Adrenal gland (tissue), 12 donors: ENCODE data around the gene BPIFB2. TPM values are rescaled to one million over a fixed set of nuclear protein-coding genes. Genes with fewer than 3 reads are reported as not detected.
"Not testable (repeated sequence)": the region's sequence is repeated elsewhere in the genome, so short reads cannot be mapped to it uniquely, and the experiment has no call there.

Source experiments
- DNase-seq, 7 donors: peaks; one replicate each; pipeline ENCODE4 v3.0.0-alpha.2; 2019 to 2020
- H3K27ac ChIP-seq, 5 donors: fragments of 200-600 bp; sonication (generic) in 4 of 5; 1 replicate in 3 of 5; 2 replicates in 2 of 5; pipeline versions ENCODE4 v1.5.1 to v1.8.0; 2016 to 2020; ENCODE audit warnings: mild to moderate bottlenecking in 1 of 5
- H3K27me3 ChIP-seq: fragments of 200-600 bp; 2 replicates; pipeline ENCODE4 v1.8.0; 2021
- H3K36me3 ChIP-seq, 2 donors: fragments of 200-600 bp; replicated peaks in 1 of 2; 1 replicate in 1 of 2; 2 replicates in 1 of 2; pipeline versions ENCODE4 v1.5.1 to v1.8.0; 2018 to 2022
- H3K4me1 ChIP-seq, 2 donors: fragments of 200-600 bp; replicated peaks in 1 of 2; 1 replicate in 1 of 2; 2 replicates in 1 of 2; pipeline versions ENCODE4 v1.5.1 to v1.8.0; 2018 to 2021
- H3K4me3 ChIP-seq, 4 donors: fragments of 200-600 bp; sonication (generic) in 3 of 4; one replicate each; pipeline ENCODE4 v1.5.1; 2016 to 2018
- H3K9me3 ChIP-seq, 3 donors: fragments of 200-600 bp; sonication (generic) in 1 of 3; replicated peaks in 1 of 3; 1 replicate in 2 of 3; 2 replicates in 1 of 3; pipeline versions ENCODE4 v1.5.1 to v1.8.0; 2016 to 2021
- POLR2A ChIP-seq, 2 donors: fragments of 450-650 bp; IDR thresholded peaks; one replicate each; pipeline ENCODE4 v1.6.1; 2017; ENCODE audit warnings: antibody characterized with exemption in 2 of 2, mild to moderate bottlenecking in 2 of 2, moderate library complexity in 1 of 2
- WGBS, 4 donors: extraction: QIAGEN DNeasy Blood & Tissue Kit in 2 of 4; methylation state at CpG; one replicate each; pipeline versions ENCODE4 v1.1.5 to v1.1.7; 2013 to 2017; 5-methylcytosine and 5-hydroxymethylcytosine counted together
- intact Hi-C, 2 donors: fragments of 100-400 bp; cut with DNase I; formaldehyde crosslinking; loops; one replicate each; pipeline versions ENCODE4 v1.14.1 to v1.15.0; 2022 to 2023
- polyA plus RNA-seq, 3 donors: library from polyadenylated mRNA; stranded (reverse); fragments of 200-250 nt in 2 of 3; fragments of 350-450 nt in 1 of 3; fragmentation: Illumina TruSeq in 1 of 3; extraction: RNeasy Lipid Tissue Mini Kit (QIAGEN cat#74804) in 1 of 3; gene quantifications; one replicate each; pipeline ENCODE4 v1.2.3, GENCODE V29; 2013 to 2014
- total RNA-seq, 9 donors: library from RNA; depleted of rRNA in 4 of 9; stranded (reverse); fragments of >200 nt in 4 of 9; fragments of 120-200 nt in 1 of 9; fragmentation: NEBNext Ultra II Directional in 1 of 9; extraction: Animal tissue kit (Norgen Biotek cat#: 25700) in 1 of 9; gene quantifications; one replicate each; pipeline versions ENCODE4 v1.1.0 to v1.2.4, GENCODE V29; 2013 to 2023
- TF ChIP-seq, protein P1 (sequence below), 6 experiments: fragments of 450-650 bp in 4 of 6; fragments of 200-600 bp in 2 of 6; sonication (generic) in 1 of 6; IDR thresholded peaks; 1 replicate in 5 of 6; 2 replicates in 1 of 6; pipeline versions ENCODE4 v1.5.1 to v1.8.0; 2016 to 2021; ENCODE audit warnings: antibody characterized with exemption in 6 of 6, mild to moderate bottlenecking in 2 of 6, moderate library complexity in 1 of 6
- donor health status: healthy with polysubstance abuse.
- donor health status: Bipolar disorder and iron deficiency.
- donor health status: DM: yes; HTN: yes; CAD: no.
- donor health status: DM: no; HTN: no; CAD: no.
- donor health status: DM: no; HTN: no; CAD: no.
- donor health status: DM: yes; HTN: yes; CAD: no.

Gene BPIFB2
- total and polyA plus RNA-seq, 12 donors, result 0.15 TPM; not detected in 11

DNA sequence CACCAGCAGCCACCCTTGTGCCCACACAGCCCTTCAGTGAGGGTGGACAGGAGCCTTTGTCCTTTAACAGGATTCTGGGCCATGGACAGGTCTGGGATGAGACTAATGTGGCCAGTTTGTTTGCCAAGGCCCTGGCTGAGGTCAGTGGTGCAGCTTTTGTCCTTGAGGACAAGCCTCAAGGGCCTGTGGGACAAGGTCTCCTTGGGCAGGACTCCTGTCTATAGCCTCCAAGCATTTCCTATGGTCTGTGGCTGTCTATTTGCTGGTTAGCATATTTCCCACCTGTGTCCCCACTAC lies 47.3 kb upstream of the BPIFB2 start:
- Histone ChIP-seq H3K27ac (no peak overlapping the region), H3K9me3 (no peaks in the 10 kb centered on the region), H3K36me3 (no peaks in the 10 kb centered on the region), H3K4me3 (no peak overlapping the region), H3K27me3 (no peaks in the 10 kb centered on the region), H3K4me1 (no peaks in the 10 kb centered on the region)
- no peak for DNase-seq
- no peak for TF ChIP-seq POLR2A (IDR thresholded peaks at IDR 0.05)
- TF ChIP-seq, protein P1, sequence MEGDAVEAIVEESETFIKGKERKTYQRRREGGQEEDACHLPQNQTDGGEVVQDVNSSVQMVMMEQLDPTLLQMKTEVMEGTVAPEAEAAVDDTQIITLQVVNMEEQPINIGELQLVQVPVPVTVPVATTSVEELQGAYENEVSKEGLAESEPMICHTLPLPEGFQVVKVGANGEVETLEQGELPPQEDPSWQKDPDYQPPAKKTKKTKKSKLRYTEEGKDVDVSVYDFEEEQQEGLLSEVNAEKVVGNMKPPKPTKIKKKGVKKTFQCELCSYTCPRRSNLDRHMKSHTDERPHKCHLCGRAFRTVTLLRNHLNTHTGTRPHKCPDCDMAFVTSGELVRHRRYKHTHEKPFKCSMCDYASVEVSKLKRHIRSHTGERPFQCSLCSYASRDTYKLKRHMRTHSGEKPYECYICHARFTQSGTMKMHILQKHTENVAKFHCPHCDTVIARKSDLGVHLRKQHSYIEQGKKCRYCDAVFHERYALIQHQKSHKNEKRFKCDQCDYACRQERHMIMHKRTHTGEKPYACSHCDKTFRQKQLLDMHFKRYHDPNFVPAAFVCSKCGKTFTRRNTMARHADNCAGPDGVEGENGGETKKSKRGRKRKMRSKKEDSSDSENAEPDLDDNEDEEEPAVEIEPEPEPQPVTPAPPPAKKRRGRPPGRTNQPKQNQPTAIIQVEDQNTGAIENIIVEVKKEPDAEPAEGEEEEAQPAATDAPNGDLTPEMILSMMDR (IDR thresholded peaks at IDR 0.05), result no peak
- intact Hi-C loops, result no loop called here

DNA sequence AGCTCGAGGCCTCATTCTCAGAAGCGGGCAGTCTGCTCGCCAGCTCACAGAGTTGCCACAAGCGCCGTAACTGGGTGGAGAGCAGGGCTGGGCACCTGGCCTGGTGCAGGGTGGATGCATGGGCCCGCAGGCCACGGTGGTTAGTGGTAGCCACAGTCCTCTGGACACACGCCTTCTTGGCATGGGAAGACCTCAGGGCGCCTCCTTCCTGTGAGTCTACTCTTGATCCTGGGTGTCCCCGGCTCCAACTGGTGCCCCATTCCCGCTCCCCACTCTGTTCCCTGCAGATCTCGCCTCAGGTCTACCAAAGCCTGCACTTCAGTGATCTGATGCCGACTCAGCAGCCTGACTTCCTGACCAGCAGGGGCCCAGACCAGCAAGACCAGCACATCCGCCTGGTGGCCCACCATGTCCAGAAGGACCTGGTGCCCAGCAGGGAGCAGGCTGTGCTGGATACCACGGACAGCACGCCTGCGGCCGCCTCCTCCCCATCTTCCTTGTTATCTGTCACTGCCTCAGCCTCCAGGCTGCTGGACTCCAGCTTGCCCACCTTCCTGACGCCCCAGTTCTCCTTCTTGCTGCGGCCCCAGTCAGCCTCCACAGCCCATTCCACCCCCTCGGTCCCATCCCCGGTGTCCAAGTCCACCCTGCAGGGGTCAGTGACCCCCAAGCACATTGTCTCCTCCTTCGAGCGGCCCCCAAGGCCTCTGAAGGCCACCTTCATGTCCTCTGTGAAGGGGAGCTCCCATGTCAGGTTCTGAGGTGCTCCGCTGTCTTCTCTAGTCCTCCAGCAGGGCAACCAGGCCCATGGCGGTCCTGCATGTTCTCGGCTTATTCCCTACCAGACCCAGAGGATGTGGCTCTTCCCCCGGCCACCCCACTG lies 46.4 kb upstream of the BPIFB2 start:
- Histone ChIP-seq H3K4me1 (no peaks in the 10 kb centered on the region), H3K27me3 (no peaks in the 10 kb centered on the region), H3K36me3 (no peaks in the 10 kb centered on the region), H3K4me3 (no peak overlapping the region), H3K9me3 (no peaks in the 10 kb centered on the region), H3K27ac (no peak overlapping the region)
- intact Hi-C loops, result no loop called here
- WGBS, 4 donors, result 81 to 88% (median 84%) methylated on average over 20 to 28 of the region's 28 CpGs
- no peak for TF ChIP-seq POLR2A (IDR thresholded peaks at IDR 0.05)
- TF ChIP-seq, protein P1 (IDR thresholded peaks at IDR 0.05), result no peak
- DNase-seq, result no peak

DNA sequence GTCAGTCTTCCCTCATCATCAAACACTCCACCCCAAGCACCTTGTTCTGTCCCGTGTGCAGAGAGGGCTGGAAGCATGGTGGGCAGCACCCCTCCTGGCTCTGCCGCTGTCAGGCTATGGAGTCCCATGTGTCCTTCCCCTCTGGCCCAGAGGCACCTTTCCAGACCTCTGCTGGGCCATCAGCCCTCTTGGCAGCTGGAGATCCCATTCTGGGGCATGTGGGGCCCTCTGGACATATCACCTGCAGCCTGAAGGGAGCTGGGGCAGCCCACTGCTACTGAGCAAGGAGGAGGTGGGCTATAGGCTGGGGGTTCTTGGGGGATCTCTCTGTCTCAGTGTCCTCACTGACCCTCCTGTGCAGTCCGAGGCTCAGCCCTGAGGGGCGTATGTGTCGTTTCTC lies 45.5 kb upstream of the BPIFB2 start:
- WGBS, 4 donors, result 78 to 84% (median 83%) methylated on average over 5 of the region's 5 CpGs
- DNase-seq, result peak in 1 of 7 donors; percentile 3
- no peak overlapping the region for H3K4me3 ChIP-seq
- TF ChIP-seq, protein P1 (IDR thresholded peaks at IDR 0.05), result no peak
- TF ChIP-seq POLR2A (IDR thresholded peaks at IDR 0.05), result no peak
- H3K36me3 ChIP-seq, result no peaks in the 10 kb centered on the region
- no peak overlapping the region for H3K27ac ChIP-seq
- no peaks in the 10 kb centered on the region for H3K4me1 ChIP-seq
- intact Hi-C loops, result no loop called here
- no peaks in the 10 kb centered on the region for H3K9me3 ChIP-seq
- H3K27me3 ChIP-seq, result no peaks in the 10 kb centered on the region

DNA sequence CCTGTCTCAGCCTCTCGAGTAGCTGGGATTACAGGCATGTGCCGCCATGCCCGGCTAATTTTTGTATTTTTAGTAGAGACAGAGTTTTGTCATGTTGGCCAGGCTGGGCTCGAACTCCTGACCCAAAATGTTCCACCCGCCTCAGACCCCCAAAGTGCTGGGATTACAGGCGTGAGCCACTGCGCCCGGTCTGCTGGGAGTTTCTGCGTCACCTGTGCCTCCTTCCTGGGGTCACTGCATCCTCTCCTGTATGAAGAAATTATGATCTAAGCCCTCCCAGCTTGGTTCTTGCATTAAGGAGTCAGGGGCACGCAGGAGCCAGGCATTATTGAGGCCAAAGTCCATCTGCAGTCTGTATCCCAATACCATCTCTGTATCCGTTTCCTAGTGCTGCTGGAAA lies 44.9 kb upstream of the BPIFB2 start:
- H3K4me1 ChIP-seq, intact Hi-C loops, H3K27ac ChIP-seq, H3K36me3 ChIP-seq, H3K9me3 ChIP-seq, H3K4me3 ChIP-seq, H3K27me3 ChIP-seq: not testable (repeated sequence)
- DNase-seq, result peak in 1 of 7 donors; percentile 18
- 77 to 90% (median 82%) methylated on average over 11 of the region's 11 CpGs for WGBS, 4 donors

DNA sequence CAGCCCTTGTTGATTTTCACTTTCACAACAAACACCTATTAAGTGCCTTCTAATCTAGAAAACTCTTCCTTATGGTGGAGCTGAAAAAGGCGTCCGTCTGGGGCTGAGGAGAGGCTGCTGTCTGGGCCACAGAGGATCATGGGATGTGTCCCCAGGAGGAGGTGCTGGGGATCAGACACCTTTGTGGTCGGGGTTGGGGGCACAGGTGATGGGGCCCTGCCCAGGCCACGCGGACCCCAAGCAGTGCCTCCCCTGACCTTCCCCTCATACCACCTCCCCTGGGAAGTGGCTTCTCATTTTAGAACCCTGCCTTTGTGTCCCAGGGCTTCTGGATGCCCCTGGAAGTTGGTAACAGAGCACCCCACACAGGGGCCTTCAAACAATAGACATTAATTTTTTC lies 44.3 kb upstream of the BPIFB2 start:
- Histone ChIP-seq H3K4me3 (no peak overlapping the region), H3K9me3 (no peaks in the 10 kb centered on the region), H3K4me1 (no peaks in the 10 kb centered on the region), H3K27ac (no peak overlapping the region), H3K36me3 (no peaks in the 10 kb centered on the region), H3K27me3 (no peaks in the 10 kb centered on the region)
- intact Hi-C loops, result no loop called here
- DNase-seq, result peak in 1 of 7 donors; percentile 17
- TF ChIP-seq, protein P1 (IDR thresholded peaks at IDR 0.05), result no peak
- TF ChIP-seq POLR2A (IDR thresholded peaks at IDR 0.05), result no peak
- WGBS, 4 donors, result 70 to 88% (median 76%) methylated on average over 5 of the region's 5 CpGs
